Central memory CD8-positive, alpha-beta T cell (primary cell): Measurements from ENCODE around the gene NDOR1.

Source experiments
- ATAC-seq: fragments of 150-1000 bp; cut with Tn5 transposase; replicated peaks from 2 replicates; pipeline ENCODE4 v1.10.0; 2022; ENCODE audit warnings: mild to moderate bottlenecking, moderate FRiP score, moderate number of reproducible peaks; ENCODE audit not compliant: poor library complexity, severe bottlenecking; ENCODE audit errors: extremely low read depth
- DNase-seq, 2 donors: peaks; one replicate each; pipeline ENCODE4 v3.0.0; 2021; ENCODE audit warnings: low spot score in 2 of 2
- H3K27ac Mint-ChIP-seq: one replicate; pipeline ENCODE4 v1.8.0; 2022; ENCODE audit warnings: low read depth, mild to moderate bottlenecking, moderate library complexity, mixed read lengths
- H3K27me3 Mint-ChIP-seq: one replicate; pipeline ENCODE4 v1.8.0; 2022; ENCODE audit warnings: mixed read lengths
- H3K36me3 Mint-ChIP-seq: one replicate; pipeline ENCODE4 v1.8.0; 2022; ENCODE audit warnings: mild to moderate bottlenecking, moderate library complexity, mixed read lengths; ENCODE audit not compliant: insufficient read depth
- H3K4me1 Mint-ChIP-seq: one replicate; pipeline ENCODE4 v1.8.0; 2022; ENCODE audit warnings: mixed read lengths
- H3K4me3 Mint-ChIP-seq: one replicate; pipeline ENCODE4 v1.8.0; 2022; ENCODE audit warnings: mild to moderate bottlenecking, moderate library complexity, mixed read lengths
- H3K9me3 Mint-ChIP-seq: one replicate; pipeline ENCODE4 v1.8.0; 2022; ENCODE audit warnings: mixed read lengths

The NDOR1 gene

DNA sequence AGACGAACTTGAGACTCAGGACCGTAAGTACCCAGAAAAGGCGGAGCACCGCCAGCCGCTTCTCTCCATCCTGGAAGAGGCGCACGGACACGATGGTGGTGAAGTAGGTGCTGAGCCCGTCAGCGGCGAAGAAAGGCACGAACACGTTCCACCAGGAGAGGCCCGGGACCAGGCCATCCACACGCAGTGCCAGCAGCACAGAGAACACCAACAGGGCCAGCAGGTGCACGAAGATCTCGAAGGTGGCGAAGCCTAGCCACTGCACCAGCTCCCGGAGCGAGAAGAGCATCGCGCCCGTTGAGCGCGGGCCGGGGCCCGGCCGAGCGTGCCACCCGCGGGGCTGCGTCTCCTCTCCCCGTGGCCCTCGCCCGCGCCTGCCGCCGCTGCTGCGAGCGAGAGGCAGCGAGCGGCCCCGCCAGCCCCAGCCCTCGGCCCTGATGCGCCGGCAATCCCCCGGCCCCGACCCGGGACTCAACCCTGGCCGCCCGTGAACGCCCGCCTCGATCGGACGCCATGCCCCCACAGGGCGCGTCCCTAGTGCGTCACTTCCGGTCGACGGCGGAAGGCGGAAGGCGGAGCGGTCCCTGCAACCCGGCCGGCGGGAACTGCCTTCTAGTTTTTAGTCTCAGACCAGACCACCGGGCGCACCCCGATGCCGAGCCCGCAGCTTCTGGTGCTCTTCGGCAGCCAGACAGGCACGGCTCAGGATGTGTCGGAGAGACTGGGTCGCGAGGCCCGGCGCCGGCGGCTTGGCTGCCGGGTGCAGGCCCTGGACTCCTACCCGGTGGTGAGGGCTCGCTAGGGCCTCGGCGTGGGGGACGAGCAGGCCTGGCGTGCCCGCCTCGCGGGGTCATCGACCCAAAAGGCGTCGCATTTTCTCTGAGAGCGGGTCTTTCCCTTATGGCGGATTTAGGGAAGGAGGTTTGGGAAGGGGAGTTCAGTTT is at the start of gene NDOR1, which contains the start of gene TMEM203:
TSS of gene NDOR1 (plus strand) at position 575 of the 944 bp plus-strand sequence. CDS start at position 653, 78 bp downstream.
TSS of gene TMEM203 (minus strand) at position 523 of the 944 bp plus-strand sequence. CDS start at position 289, 234 bp downstream.
- DNase-seq, result peak; percentile 87 to 88
- peaks cover 48% of the 10 kb centered on the region for H3K4me1 Mint-ChIP-seq
- H3K27ac Mint-ChIP-seq, result peak within 1 kb of the TSS; percentile 94
- no peaks in the 10 kb centered on the region for H3K27me3 Mint-ChIP-seq
- ATAC-seq, result peak; percentile 50
- H3K4me3 Mint-ChIP-seq, result peak within 1 kb of the TSS; percentile 90
- no peaks in the 10 kb centered on the region for H3K9me3 Mint-ChIP-seq
- H3K36me3 Mint-ChIP-seq, result peaks cover 22% of the 10 kb centered on the region

DNA sequence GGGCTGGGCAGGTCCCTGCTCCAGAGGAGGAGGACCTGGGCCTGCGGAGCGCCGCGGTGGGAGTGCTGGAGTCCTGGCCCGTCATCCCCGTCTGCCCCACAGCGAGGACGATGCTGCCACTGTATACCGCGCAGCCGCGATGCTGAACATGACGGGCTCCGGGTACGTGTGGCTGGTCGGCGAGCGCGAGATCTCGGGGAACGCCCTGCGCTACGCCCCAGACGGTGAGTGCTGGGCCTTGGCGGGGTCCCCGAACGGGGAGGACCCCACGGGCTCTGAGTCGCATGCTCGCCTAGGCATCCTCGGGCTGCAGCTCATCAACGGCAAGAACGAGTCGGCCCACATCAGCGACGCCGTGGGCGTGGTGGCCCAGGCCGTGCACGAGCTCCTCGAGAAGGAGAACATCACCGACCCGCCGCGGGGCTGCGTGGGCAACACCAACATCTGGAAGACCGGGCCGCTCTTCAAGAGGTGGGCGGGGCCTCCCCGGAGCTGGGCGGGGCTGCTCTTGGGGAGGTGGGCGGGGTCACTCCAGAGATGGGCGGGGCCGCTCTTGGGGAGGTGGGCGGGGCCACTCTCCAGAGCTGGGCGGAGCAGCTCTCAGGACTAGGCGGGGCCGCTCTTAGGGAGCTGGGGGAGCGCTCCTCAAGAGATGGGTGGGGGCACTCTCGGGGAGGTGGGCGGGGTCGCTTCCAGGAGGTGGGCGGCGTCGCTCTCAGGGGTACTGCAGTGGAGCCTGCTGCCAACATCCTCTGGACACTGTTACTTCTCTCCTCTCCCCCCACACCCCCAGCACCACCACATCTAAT is 48.7 kb upstream of the NDOR1 start:
- Mint-ChIP-seq H3K4me3 (peak overlapping the region; percentile 48), H3K36me3 (peaks cover 3% of the 10 kb centered on the region), H3K4me1 (peaks cover 15% of the 10 kb centered on the region), H3K9me3 (no peaks in the 10 kb centered on the region), H3K27ac (no peak overlapping the region), H3K27me3 (peaks cover 31% of the 10 kb centered on the region)
- ATAC-seq (no peak), DNase-seq (peak in 1 of 2 donors; percentile 24)

DNA sequence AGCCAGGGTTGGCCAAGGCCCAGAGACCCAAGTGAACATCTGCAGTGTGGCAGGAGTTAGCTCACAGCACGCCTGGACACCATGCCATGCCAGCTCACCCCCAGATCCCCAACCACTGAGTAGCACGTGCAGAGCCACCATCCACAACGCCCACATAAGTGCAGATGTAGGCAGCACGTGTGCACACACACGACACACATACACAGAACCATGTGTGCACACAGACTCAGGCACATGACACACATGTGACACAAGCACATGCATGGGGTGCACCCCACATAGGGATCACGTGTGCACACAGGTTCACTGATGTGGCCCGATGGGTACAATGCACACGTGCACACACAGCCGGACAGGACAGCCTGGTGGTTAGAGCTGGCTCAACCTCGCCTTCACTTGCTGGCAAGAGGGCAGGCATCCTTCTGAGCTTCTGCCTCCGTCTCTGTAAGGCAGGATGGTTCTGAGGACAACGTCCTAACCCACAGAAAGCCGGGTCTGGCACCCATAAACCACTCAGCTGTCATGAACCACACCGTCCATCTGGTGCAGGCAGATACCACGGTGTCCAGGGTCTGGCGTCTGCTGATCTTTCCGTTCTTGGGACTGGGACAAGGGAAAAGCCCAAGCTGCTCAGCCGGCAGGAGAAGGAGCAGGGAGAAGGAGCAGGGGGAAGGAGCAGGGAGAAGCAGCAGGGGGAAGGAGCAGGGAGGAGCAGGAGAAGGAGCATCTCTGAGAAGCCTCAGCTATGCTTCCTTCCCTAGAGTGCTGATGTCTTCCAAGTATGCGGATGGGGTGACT is 47.7 kb upstream of the NDOR1 start:
- H3K27me3 Mint-ChIP-seq, result peaks cover 31% of the 10 kb centered on the region
- no peak overlapping the region for H3K27ac Mint-ChIP-seq
- H3K4me3 Mint-ChIP-seq, result peak overlapping the region; percentile 21
- no peak for DNase-seq
- peaks cover 3% of the 10 kb centered on the region for H3K36me3 Mint-ChIP-seq
- no peaks in the 10 kb centered on the region for H3K9me3 Mint-ChIP-seq
- ATAC-seq, result no peak
- H3K4me1 Mint-ChIP-seq, result peaks cover 15% of the 10 kb centered on the region

DNA sequence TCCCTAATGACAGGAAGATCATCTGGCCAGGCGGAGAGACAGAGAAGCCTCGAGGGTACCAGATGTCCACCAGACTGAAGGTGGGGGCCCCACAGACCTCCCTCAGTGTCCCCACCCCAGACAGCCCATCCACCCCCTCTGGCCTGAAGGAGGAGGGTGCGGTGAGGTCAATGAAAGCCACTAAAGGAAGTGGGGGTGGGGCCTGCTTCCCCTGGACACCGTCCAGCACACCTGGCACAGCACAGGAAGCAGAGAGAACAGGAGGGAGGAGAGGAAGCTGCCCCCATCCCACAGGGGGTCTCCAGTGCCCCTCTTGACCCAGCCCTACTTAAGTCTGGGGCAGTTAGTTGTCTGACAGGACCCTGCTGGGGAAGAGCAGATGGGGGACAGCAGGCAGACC is 46.9 kb upstream of the NDOR1 start:
- H3K4me3 Mint-ChIP-seq, result no peak overlapping the region
- peaks cover 6% of the 10 kb centered on the region for H3K36me3 Mint-ChIP-seq
- H3K27ac Mint-ChIP-seq, result no peak overlapping the region
- peaks cover 15% of the 10 kb centered on the region for H3K4me1 Mint-ChIP-seq
- ATAC-seq (no peak), DNase-seq (no peak)
- no peaks in the 10 kb centered on the region for H3K9me3 Mint-ChIP-seq
- peaks cover 31% of the 10 kb centered on the region for H3K27me3 Mint-ChIP-seq

DNA sequence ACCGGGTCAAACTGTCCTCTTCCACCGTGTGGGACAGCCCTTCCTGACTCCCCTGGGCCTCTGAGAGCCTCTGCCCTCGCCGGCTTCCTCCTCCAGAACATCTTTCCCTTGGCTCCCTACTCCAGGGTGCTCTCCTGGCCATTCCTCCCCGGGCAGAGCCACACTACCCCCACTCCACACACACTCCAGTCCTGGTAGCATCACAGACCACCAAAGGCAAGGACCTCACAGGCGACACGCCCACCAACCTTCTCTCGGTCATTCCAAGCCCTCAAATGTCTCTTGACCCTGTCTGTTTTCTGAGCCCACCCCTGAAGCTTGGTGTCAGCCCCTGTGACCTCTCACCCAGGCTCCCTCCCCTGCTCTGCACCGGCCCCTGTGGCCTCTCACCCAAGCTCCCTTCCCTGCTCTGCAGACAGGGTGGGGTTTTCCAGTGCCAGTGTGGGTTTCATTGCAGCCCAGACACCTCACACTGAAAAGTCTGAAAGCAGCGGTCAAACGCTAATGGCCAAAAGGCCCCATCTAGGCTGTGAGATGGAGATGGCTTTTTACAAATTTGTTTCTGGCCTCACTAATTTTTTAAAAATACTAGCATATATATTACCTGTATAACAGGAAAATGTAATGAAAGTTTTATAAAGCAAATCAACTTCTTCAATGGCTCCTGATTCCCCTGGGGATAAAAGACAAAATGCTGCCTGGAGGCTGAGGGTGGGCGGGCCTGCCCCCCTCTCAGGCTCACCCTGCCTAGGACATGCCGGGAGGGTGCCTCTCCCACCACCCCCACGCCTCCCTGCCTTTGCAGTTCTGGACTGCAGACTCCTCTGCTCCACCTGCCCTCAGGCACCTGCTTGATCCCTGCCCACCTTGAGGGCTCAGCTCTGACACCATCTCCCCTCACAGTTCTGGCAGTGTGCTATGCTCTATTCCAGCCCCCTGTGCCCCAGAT is 46.1 kb upstream of the NDOR1 start:
- Mint-ChIP-seq H3K4me3 (peak overlapping the region; percentile 45), H3K27ac (no peak overlapping the region), H3K9me3 (no peaks in the 10 kb centered on the region), H3K4me1 (peaks cover 15% of the 10 kb centered on the region), H3K27me3 (peaks cover 34% of the 10 kb centered on the region), H3K36me3 (peaks cover 6% of the 10 kb centered on the region)
- ATAC-seq, result no peak
- no peak for DNase-seq

DNA sequence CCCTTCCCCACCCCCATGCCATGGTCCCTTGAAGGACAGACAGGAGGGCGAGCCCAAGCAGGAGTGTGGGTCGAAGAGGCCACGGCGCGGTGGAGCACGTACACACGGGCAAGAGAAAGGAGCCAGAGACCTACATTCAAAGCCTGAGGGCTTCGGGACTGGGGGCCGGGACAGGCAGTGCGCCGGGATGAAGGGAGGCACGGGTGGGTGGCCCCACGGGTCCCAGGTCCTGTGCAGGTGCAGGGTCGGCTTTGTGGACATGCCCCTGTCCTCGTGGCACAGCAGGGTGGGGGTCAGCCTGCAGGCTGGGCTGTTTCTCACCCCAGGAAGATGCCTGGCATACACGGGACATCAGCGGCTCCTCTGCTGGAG is 45.5 kb upstream of the NDOR1 start:
- H3K9me3 Mint-ChIP-seq, result no peaks in the 10 kb centered on the region
- H3K36me3 Mint-ChIP-seq, result peaks cover 6% of the 10 kb centered on the region
- H3K4me3 Mint-ChIP-seq, result no peak overlapping the region
- H3K27me3 Mint-ChIP-seq, result peaks cover 40% of the 10 kb centered on the region
- peaks cover 15% of the 10 kb centered on the region for H3K4me1 Mint-ChIP-seq
- H3K27ac Mint-ChIP-seq, result no peak overlapping the region
- no peak for DNase-seq
- no peak for ATAC-seq

DNA sequence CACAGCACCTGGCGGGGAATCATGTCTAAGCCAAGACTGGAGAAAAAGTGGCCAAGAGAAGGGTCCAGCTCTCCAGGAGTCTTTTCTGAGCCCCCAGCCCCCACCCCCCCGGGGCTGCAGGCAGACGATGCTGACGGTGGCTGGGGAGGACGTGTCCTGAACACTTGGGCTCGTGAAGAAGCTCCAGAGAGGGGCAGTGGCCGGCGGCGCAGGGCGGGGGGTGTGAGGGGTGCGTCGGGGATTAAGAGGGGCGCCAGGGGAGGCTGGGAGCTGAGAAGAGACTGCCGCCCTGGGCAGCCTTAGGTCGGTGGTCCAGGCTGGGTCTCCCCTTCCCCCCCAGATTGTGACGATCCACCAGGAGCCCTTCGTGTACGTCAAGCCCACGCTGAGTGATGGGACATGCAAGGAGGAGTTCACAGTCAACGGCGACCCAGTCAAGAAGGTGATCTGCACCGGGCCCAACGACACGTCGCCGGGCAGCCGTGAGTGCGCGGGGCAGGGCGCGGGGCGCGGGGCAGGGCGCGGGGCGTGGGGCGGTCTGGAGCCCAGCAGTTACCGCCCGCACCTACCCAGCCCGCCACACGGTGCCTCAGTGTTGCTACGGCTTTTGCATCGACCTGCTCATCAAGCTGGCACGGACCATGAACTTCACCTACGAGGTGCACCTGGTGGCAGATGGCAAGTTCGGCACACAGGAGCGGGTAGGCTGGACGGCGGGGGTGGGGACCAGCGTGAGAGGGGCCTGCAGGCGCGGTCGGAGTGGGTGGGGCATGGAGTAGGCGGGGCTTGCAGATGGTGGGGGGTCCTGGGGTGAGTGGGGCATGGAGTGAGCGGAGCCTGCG is 44.6 kb upstream of the NDOR1 start:
- peaks cover 15% of the 10 kb centered on the region for H3K4me1 Mint-ChIP-seq
- peaks cover 6% of the 10 kb centered on the region for H3K36me3 Mint-ChIP-seq

DNA sequence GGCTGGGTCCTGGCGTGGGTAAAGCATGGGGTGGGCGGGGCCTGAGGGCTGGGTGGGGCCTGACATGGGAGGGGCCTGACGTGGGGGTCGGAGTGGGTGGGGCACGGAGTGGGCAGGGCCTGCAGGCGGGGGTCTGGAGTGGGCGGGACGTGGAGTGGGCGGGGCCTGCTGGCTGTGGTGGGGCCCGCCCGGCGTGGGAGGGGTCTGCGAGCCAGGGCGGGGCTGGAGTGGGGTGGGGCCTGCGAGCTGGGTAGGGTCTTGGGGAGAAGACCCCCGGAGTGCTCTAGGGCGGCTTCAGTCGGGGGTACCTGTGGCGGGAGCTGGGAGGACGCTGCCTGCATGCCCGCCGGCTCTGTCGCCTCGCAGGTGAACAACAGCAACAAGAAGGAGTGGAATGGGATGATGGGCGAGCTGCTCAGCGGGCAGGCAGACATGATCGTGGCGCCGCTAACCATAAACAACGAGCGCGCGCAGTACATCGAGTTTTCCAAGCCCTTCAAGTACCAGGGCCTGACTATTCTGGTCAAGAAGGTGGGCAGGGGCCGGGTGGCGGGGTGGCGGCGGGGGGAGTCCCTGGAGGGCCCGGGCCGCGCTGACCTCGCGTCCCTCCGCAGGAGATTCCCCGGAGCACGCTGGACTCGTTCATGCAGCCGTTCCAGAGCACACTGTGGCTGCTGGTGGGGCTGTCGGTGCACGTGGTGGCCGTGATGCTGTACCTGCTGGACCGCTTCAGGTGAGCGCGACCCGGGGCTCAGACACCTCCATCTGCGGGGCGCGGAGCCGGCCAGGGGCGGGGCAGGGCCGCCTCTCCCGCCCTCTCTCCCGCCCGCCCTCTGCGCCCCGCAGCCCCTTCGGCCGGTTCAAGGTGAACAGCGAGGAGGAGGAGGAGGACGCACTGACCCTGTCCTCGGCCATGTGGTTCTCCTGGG is 43.7 kb upstream of the NDOR1 start:
- H3K4me3 Mint-ChIP-seq, result no peak overlapping the region
- no peak for ATAC-seq
- H3K4me1 Mint-ChIP-seq, result peaks cover 15% of the 10 kb centered on the region
- no peak overlapping the region for H3K27ac Mint-ChIP-seq
- DNase-seq, result no peak
- peaks cover 58% of the 10 kb centered on the region for H3K27me3 Mint-ChIP-seq
- peaks cover 8% of the 10 kb centered on the region for H3K36me3 Mint-ChIP-seq
- no peaks in the 10 kb centered on the region for H3K9me3 Mint-ChIP-seq

More for the DNA sequence above, 44.6 kb upstream of the NDOR1 start:
- H3K9me3 Mint-ChIP-seq, result no peaks in the 10 kb centered on the region
- no peak overlapping the region for H3K27ac Mint-ChIP-seq
- DNase-seq, result no peak
- peaks cover 49% of the 10 kb centered on the region for H3K27me3 Mint-ChIP-seq
- ATAC-seq, result no peak
- no peak overlapping the region for H3K4me3 Mint-ChIP-seq

DNA sequence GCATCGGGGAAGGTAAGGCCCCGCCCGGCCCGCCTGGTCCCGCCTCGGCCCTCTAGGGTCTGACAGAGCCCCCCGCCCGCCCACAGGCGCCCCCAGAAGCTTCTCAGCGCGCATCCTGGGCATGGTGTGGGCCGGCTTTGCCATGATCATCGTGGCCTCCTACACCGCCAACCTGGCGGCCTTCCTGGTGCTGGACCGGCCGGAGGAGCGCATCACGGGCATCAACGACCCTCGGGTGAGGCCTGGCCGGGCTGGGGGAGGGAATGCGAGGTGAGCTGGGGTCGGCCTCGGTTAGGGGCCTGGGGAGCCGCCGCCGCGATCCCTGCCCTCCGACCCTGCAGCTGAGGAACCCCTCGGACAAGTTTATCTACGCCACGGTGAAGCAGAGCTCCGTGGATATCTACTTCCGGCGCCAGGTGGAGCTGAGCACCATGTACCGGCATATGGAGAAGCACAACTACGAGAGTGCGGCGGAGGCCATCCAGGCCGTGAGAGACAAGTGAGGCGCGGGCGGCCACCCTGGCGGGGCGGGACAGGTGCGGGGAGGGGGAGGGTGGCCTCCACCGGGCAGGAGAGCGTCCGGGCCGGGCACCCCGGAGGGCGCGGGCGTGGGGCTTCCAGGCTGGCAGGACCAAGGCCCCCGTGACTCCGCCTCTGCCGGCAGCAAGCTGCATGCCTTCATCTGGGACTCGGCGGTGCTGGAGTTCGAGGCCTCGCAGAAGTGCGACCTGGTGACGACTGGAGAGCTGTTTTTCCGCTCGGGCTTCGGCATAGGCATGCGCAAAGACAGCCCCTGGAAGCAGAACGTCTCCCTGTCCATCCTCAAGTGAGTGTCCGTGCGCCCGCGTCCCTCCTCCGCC is 42.8 kb upstream of the NDOR1 start:
- no peak for DNase-seq
- Mint-ChIP-seq H3K4me1 (peaks cover 15% of the 10 kb centered on the region), H3K27me3 (peaks cover 54% of the 10 kb centered on the region)

More for the DNA sequence above, 42.8 kb upstream of the NDOR1 start:
- ATAC-seq, result no peak
- H3K4me3 Mint-ChIP-seq, result no peak overlapping the region
- H3K27ac Mint-ChIP-seq, result no peak overlapping the region
- no peaks in the 10 kb centered on the region for H3K9me3 Mint-ChIP-seq
- peaks cover 8% of the 10 kb centered on the region for H3K36me3 Mint-ChIP-seq
